ENCODE data around the gene C10orf95.

The C10orf95 gene

DNA sequence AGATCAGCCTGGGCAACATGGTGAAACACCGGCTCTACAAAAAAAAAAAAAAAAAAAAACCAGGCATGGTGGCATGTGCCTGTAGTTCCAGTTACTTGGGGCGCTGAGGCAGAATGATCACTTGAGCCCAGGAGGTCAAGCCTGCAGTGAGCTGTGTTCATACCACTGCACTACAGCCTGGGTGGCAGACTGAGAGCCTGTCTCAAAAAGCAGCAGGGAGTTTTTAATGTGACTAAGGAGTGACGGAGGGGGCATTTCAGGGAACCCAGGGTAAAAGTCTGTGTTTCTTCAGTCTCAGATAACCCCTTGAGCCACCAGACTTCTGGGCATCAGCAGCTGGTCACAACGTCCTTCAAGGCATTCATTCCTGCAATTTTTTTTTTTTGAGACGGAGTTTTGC is 2.2 kb upstream of the C10orf95 start:
- H3K18ac ChIP-seq (ENCODE audit: low read length): no peak overlapping the region
- H3K36me3 ChIP-seq (ENCODE audit: control insufficient read depth in 1 of 2, insufficient read depth in 2 of 2, low read length in 2 of 2): peaks cover 5 to 6% of the 10 kb centered on the region in 2 experiments
- H3K4me1 ChIP-seq (ENCODE audit: control insufficient read depth in 1 of 2, insufficient read depth in 2 of 2, low read length in 2 of 2): peaks cover 9 to 16% of the 10 kb centered on the region in 2 experiments
- H4K91ac ChIP-seq (ENCODE audit: low read depth, low read length): no peak overlapping the region
- no peak overlapping the region for H2BK12ac ChIP-seq (ENCODE audit: low read length)
- H3K9ac ChIP-seq (ENCODE audit: low read length): no peak overlapping the region
- no peaks in the 10 kb centered on the region for H3K27me3 ChIP-seq (ENCODE audit: insufficient read depth, low read length)
- no peak overlapping the region for H3K14ac ChIP-seq (ENCODE audit: low read length)
- H3K79me2 ChIP-seq (ENCODE audit: control insufficient read depth, insufficient read depth, low read length, poor library complexity): peaks cover 11% of the 10 kb centered on the region
- peaks cover 26% of the 10 kb centered on the region for H3K79me1 ChIP-seq (ENCODE audit: low read length)
- no peak overlapping the region for H2BK120ac ChIP-seq (ENCODE audit: insufficient read depth, low read length, poor library complexity)
- no peak overlapping the region for H3K4me3 ChIP-seq (ENCODE audit: low read depth, low read length)
- WGBS (ENCODE audit: extremely low coverage, insufficient coverage, insufficient read length): no CpG with 5 or more reads among the region's 5 CpGs
- H4K8ac ChIP-seq (ENCODE audit: low read depth, low read length): no peak overlapping the region
- H4K12ac ChIP-seq (ENCODE audit: low read depth, low read length): no peak overlapping the region
- H3K27ac ChIP-seq (ENCODE audit: low read depth, low read length): peak overlapping the region; percentile 23
- peak; percentile 60 to 71 for DNase-seq
- H3K4ac ChIP-seq (ENCODE audit: low read depth, low read length): no peak overlapping the region
- no peaks in the 10 kb centered on the region for H3K9me3 ChIP-seq (ENCODE audit: insufficient read depth, low read depth, low read length)
- no peak overlapping the region for H3K23ac ChIP-seq (ENCODE audit: low read length)
- H2AFZ ChIP-seq (ENCODE audit: insufficient read depth, low read length, poor library complexity): no peak overlapping the region
- no peak overlapping the region for H2AK5ac ChIP-seq (ENCODE audit: low read length)
- H2BK5ac ChIP-seq (ENCODE audit: low read depth, low read length, poor library complexity): peak overlapping the region; percentile 32
- H3K4me2 ChIP-seq (ENCODE audit: low read length): no peak overlapping the region

DNA sequence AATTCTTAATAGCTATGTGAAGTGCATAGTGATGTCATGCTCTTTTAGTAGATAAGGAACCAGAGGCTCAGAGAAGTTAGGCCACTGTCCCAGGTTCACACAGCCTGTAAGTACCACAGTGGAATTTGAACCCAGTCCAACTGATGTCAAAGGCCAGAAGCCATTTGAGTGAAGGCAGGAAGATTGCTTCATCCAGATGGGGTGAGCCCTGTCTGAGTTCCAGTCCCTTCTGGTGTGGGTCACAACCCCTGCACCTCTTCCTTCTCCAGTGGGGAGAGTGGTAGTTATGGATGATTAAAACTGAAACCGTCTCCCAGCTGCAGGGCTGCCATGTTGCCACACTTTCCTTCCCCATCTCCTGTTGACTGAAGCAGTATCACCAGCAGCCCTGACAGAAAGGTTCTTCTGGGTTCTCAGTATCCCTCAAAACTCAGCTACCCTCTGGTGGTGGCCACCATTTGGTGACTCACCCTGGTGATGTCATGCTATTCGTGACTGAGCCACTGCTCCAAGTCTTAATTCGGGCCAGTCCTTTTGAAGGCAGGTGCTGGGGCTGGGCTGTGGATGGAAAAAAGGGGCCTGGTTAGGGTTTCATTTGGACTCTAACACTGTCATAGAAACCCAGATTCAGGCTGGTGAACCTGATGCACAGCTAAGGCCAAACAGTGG is 1.5 kb upstream of the C10orf95 start:
- Histone ChIP-seq H3K4me1 (ENCODE audit: control insufficient read depth in 1 of 2, insufficient read depth in 2 of 2, low read length in 2 of 2) (peaks cover 9 to 16% of the 10 kb centered on the region in 2 experiments), H3K79me2 (ENCODE audit: control insufficient read depth, insufficient read depth, low read length, poor library complexity) (peaks cover 11% of the 10 kb centered on the region), H3K14ac (ENCODE audit: low read length) (no peak overlapping the region), H4K12ac (ENCODE audit: low read depth, low read length) (no peak overlapping the region), H2BK12ac (ENCODE audit: low read length) (no peak overlapping the region), H2BK120ac (ENCODE audit: insufficient read depth, low read length, poor library complexity) (no peak overlapping the region), H4K8ac (ENCODE audit: low read depth, low read length) (no peak overlapping the region), H3K18ac (ENCODE audit: low read length) (no peak overlapping the region), H3K4ac (ENCODE audit: low read depth, low read length) (no peak overlapping the region), H3K23ac (ENCODE audit: low read length) (no peak overlapping the region), H3K9me3 (ENCODE audit: insufficient read depth, low read depth, low read length) (no peaks in the 10 kb centered on the region), H3K79me1 (ENCODE audit: low read length) (peaks cover 26% of the 10 kb centered on the region), H3K27me3 (ENCODE audit: insufficient read depth, low read length) (no peaks in the 10 kb centered on the region), H2AFZ (ENCODE audit: insufficient read depth, low read length, poor library complexity) (no peak overlapping the region), H2BK5ac (ENCODE audit: low read depth, low read length, poor library complexity) (no peak overlapping the region), H2AK5ac (ENCODE audit: low read length) (no peak overlapping the region), H3K9ac (ENCODE audit: low read length) (no peak overlapping the region), H4K91ac (ENCODE audit: low read depth, low read length) (peak overlapping the region; percentile 2), H3K4me3 (ENCODE audit: low read depth, low read length) (no peak overlapping the region), H3K36me3 (ENCODE audit: control insufficient read depth in 1 of 2, insufficient read depth in 2 of 2, low read length in 2 of 2) (peaks cover 5 to 6% of the 10 kb centered on the region in 2 experiments), H3K27ac (ENCODE audit: low read depth, low read length) (peak overlapping the region; percentile 58), H3K4me2 (ENCODE audit: low read length) (no peak overlapping the region)
- WGBS (ENCODE audit: extremely low coverage, insufficient coverage, insufficient read length): no CpG with 5 or more reads among the region's 3 CpGs
- DNase-seq: peak; percentile 83 to 86

DNA sequence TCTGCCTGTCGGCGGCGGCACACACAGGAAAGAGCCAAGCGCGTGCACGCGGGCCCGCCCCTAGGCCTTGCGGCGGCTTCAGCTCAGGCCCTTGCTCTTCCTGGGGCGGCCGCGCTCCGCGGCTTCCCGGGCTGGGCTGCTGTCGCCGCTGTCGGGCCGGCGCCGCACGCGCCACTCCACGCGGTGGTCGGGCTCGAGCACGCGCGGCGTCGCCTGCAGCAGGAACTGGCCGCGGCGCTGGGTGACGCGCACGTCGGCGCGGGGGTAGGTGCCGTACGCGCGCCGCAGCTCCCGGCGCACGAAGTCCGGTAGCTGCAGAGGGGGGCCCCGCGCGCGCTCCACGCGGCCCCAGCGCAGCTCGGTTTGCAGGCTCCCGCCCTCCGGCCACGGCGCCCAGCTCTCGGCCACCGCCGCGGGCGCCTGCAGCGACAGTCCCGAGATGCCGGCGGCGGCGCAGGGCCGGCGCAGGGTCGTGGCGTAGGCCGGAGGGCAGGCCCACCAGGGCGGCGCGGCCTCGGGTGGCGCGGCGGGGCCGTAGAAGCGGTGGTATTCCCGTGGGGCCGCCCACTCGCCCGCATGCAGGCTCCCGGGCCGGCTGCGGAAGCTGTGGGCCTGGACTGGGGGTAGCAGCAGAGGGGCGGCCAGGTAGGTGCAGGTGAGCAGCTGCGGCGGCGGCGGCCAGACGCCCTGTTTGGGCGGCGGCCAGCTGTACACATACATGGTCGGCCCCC is 804 bp downstream of the C10orf95 start:
- Histone ChIP-seq H2AFZ (ENCODE audit: insufficient read depth, low read length, poor library complexity) (peak overlapping the region; percentile 61), H2AK5ac (ENCODE audit: low read length) (peak overlapping the region; percentile 16), H3K4me3 (ENCODE audit: low read depth, low read length) (peak overlapping the region; percentile 79), H3K18ac (ENCODE audit: low read length) (peak overlapping the region; percentile 87), H2BK120ac (ENCODE audit: insufficient read depth, low read length, poor library complexity) (peak overlapping the region; percentile 79), H3K79me2 (ENCODE audit: control insufficient read depth, insufficient read depth, low read length, poor library complexity) (peaks cover 11% of the 10 kb centered on the region), H4K12ac (ENCODE audit: low read depth, low read length) (peak overlapping the region; percentile 93), H2BK12ac (ENCODE audit: low read length) (no peak overlapping the region), H3K4me2 (ENCODE audit: low read length) (peak overlapping the region; percentile 93), H3K4ac (ENCODE audit: low read depth, low read length) (peak overlapping the region; percentile 89), H4K91ac (ENCODE audit: low read depth, low read length) (peak overlapping the region; percentile 88), H2BK5ac (ENCODE audit: low read depth, low read length, poor library complexity) (peak overlapping the region; percentile 70), H3K79me1 (ENCODE audit: low read length) (peaks cover 24% of the 10 kb centered on the region), H3K9ac (ENCODE audit: low read length) (peak overlapping the region; percentile 92), H3K27ac (ENCODE audit: low read depth, low read length) (peak overlapping the region; percentile 60), H3K23ac (ENCODE audit: low read length) (no peak overlapping the region), H3K27me3 (ENCODE audit: insufficient read depth, low read length) (no peaks in the 10 kb centered on the region), H4K8ac (ENCODE audit: low read depth, low read length) (peak overlapping the region; percentile 88), H3K14ac (ENCODE audit: low read length) (peak overlapping the region; percentile 89), H3K9me3 (ENCODE audit: insufficient read depth, low read depth, low read length) (no peaks in the 10 kb centered on the region), H3K36me3 (ENCODE audit: control insufficient read depth in 1 of 2, insufficient read depth in 2 of 2, low read length in 2 of 2) (peaks cover 4 to 5% of the 10 kb centered on the region in 2 experiments), H3K4me1 (ENCODE audit: control insufficient read depth in 1 of 2, insufficient read depth in 2 of 2, low read length in 2 of 2) (peaks cover 7 to 16% of the 10 kb centered on the region in 2 experiments)
- WGBS (ENCODE audit: extremely low coverage, insufficient coverage, insufficient read length): no CpG with 5 or more reads among the region's 104 CpGs
- peak; percentile 88 to 91 for DNase-seq

DNA sequence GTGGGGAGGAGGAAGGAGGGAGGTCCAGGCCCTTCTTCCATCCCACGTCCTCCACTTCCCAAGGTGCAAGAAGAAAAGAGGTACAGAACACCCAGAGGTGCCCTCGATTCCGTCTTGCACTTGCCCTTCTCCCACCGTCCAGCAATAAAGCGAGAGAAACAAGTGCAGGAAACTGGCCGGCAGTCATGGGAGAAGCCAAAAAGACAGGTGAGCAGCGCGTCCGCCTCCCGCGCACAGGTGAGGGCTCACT is 1.3 kb downstream of the C10orf95 start:
- Histone ChIP-seq H3K36me3 (ENCODE audit: control insufficient read depth in 1 of 2, insufficient read depth in 2 of 2, low read length in 2 of 2) (peaks cover 2 to 3% of the 10 kb centered on the region in 2 experiments), H2AK5ac (ENCODE audit: low read length) (peak overlapping the region; percentile 16), H2BK120ac (ENCODE audit: insufficient read depth, low read length, poor library complexity) (peak overlapping the region; percentile 35), H3K27me3 (ENCODE audit: insufficient read depth, low read length) (no peaks in the 10 kb centered on the region), H4K8ac (ENCODE audit: low read depth, low read length) (peak overlapping the region; percentile 88), H3K79me2 (ENCODE audit: control insufficient read depth, insufficient read depth, low read length, poor library complexity) (peaks cover 11% of the 10 kb centered on the region), H3K4ac (ENCODE audit: low read depth, low read length) (peak overlapping the region; percentile 9), H4K12ac (ENCODE audit: low read depth, low read length) (peak overlapping the region; percentile 40), H3K79me1 (ENCODE audit: low read length) (peaks cover 22% of the 10 kb centered on the region), H3K23ac (ENCODE audit: low read length) (no peak overlapping the region), H3K4me3 (ENCODE audit: low read depth, low read length) (peak overlapping the region; percentile 79), H2BK12ac (ENCODE audit: low read length) (no peak overlapping the region), H3K9ac (ENCODE audit: low read length) (peak overlapping the region; percentile 91), H3K4me2 (ENCODE audit: low read length) (peak overlapping the region; percentile 93), H2AFZ (ENCODE audit: insufficient read depth, low read length, poor library complexity) (peak overlapping the region; percentile 61), H3K4me1 (ENCODE audit: control insufficient read depth in 1 of 2, insufficient read depth in 2 of 2, low read length in 2 of 2) (peaks cover 7 to 16% of the 10 kb centered on the region in 2 experiments), H3K18ac (ENCODE audit: low read length) (peak overlapping the region; percentile 48), H3K27ac (ENCODE audit: low read depth, low read length) (peak overlapping the region; percentile 60), H3K14ac (ENCODE audit: low read length) (peak overlapping the region; percentile 87), H2BK5ac (ENCODE audit: low read depth, low read length, poor library complexity) (peak overlapping the region; percentile 70), H4K91ac (ENCODE audit: low read depth, low read length) (peak overlapping the region; percentile 88), H3K9me3 (ENCODE audit: insufficient read depth, low read depth, low read length) (no peaks in the 10 kb centered on the region)
- no CpG with 5 or more reads among the region's 11 CpGs for WGBS (ENCODE audit: extremely low coverage, insufficient coverage, insufficient read length)
- DNase-seq: no peak
